Liver (tissue), 9 donors: Measurements from ENCODE around the gene TRPM6. TPM values are rescaled to one million over a fixed set of nuclear protein-coding genes. Genes with fewer than 3 reads are reported as not detected.

Experiments
- DNase-seq: peaks from one replicate; pipeline ENCODE4 v3.0.0-alpha.2; 2017; ENCODE audit warnings: low spot score
- H3K27ac ChIP-seq, 2 donors: one replicate each; pipeline ENCODE4 v1.7.0; 2013; ENCODE audit warnings: inconsistent platforms in 2 of 2, low read length in 2 of 2, control low read depth in 1 of 2, low read depth in 1 of 2, mild to moderate bottlenecking in 1 of 2
- H3K27me3 ChIP-seq, 4 donors: one replicate each; pipeline versions ENCODE4 v1.6.1 to v1.7.0; 2013; ENCODE audit warnings: low read length in 3 of 4, inconsistent platforms in 1 of 4, mild to moderate bottlenecking in 1 of 4, moderate library complexity in 1 of 4; ENCODE audit not compliant: control insufficient read depth in 4 of 4, insufficient read depth in 4 of 4
- H3K36me3 ChIP-seq, 4 donors: one replicate each; pipeline versions ENCODE4 v1.6.1 to v1.7.0; 2013; ENCODE audit warnings: low read length in 3 of 4, mild to moderate bottlenecking in 3 of 4, low read depth in 1 of 4, moderate library complexity in 1 of 4; ENCODE audit not compliant: control insufficient read depth in 4 of 4, insufficient read depth in 3 of 4
- H3K4me1 ChIP-seq, 4 donors: one replicate each; pipeline versions ENCODE4 v1.6.1 to v1.7.0; 2013; ENCODE audit warnings: low read length in 3 of 4, mild to moderate bottlenecking in 3 of 4, moderate library complexity in 1 of 4; ENCODE audit not compliant: control insufficient read depth in 4 of 4, insufficient read depth in 4 of 4
- H3K4me3 ChIP-seq, 3 donors: one replicate each; pipeline versions ENCODE4 v1.6.1 to v1.7.0; 2013; ENCODE audit warnings: low read length in 3 of 3, control low read depth in 1 of 3, low read depth in 1 of 3, mild to moderate bottlenecking in 1 of 3
- H3K9ac ChIP-seq, 2 donors: one replicate each; pipeline ENCODE4 v1.7.0; 2013; ENCODE audit warnings: low read length in 2 of 2, mild to moderate bottlenecking in 2 of 2, moderate library complexity in 2 of 2, control low read depth in 1 of 2, low read depth in 1 of 2
- H3K9me3 ChIP-seq, 4 donors: one replicate each; pipeline versions ENCODE4 v1.6.1 to v1.7.0; 2013; ENCODE audit warnings: low read length in 3 of 4; ENCODE audit not compliant: control insufficient read depth in 4 of 4
- ATF3 ChIP-seq: IDR thresholded peaks from 2 replicates; pipeline ENCODE4 v1.6.1; 2016; ENCODE audit warnings: antibody characterized with exemption
- EGR1 ChIP-seq, 2 donors: IDR thresholded peaks; 2 replicates each; pipeline ENCODE4 v1.6.1; 2016 to 2018; ENCODE audit warnings: antibody characterized with exemption in 2 of 2, low read depth in 2 of 2
- FOXA1 ChIP-seq: IDR thresholded peaks from 2 replicates; pipeline ENCODE4 v1.6.1; 2016; ENCODE audit warnings: antibody characterized with exemption
- FOXA2 ChIP-seq: IDR thresholded peaks from 2 replicates; pipeline ENCODE4 v1.6.1; 2016; ENCODE audit warnings: antibody characterized with exemption
- GABPA ChIP-seq, 2 donors: IDR thresholded peaks in 1 of 2; conservative IDR thresholded peaks in 1 of 2; 2 replicates each; pipeline ENCODE4 v1.6.1; 2016; ENCODE audit warnings: antibody characterized with exemption in 2 of 2, mild to moderate bottlenecking in 1 of 2, moderate library complexity in 1 of 2
- HNF4A ChIP-seq, 2 donors: conservative IDR thresholded peaks; 2 replicates each; pipeline ENCODE4 v1.6.1; 2016; ENCODE audit warnings: antibody characterized with exemption in 2 of 2, mild to moderate bottlenecking in 2 of 2
- HNF4G ChIP-seq: IDR thresholded peaks from 2 replicates; pipeline ENCODE4 v1.6.1; 2016; ENCODE audit warnings: antibody characterized with exemption
- JUND ChIP-seq, 2 donors: IDR thresholded peaks; 2 replicates each; pipeline ENCODE4 v1.6.1; 2016; ENCODE audit warnings: antibody characterized with exemption in 2 of 2
- MAX ChIP-seq: IDR thresholded peaks from 2 replicates; pipeline ENCODE4 v1.6.1; 2016; ENCODE audit warnings: antibody characterized with exemption
- NR2F2 ChIP-seq: IDR thresholded peaks from 2 replicates; pipeline ENCODE4 v1.6.1; 2016; ENCODE audit warnings: antibody characterized with exemption
- RAD21 ChIP-seq, 2 donors: IDR thresholded peaks; 2 replicates each; pipeline ENCODE4 v1.6.1; 2016; ENCODE audit warnings: antibody characterized with exemption in 2 of 2, mild to moderate bottlenecking in 2 of 2
- REST ChIP-seq: IDR thresholded peaks from 2 replicates; pipeline ENCODE4 v1.6.1; 2016; ENCODE audit warnings: antibody characterized with exemption, mild to moderate bottlenecking
- RXRA ChIP-seq, 2 donors: IDR thresholded peaks; 2 replicates each; pipeline ENCODE4 v1.6.1; 2017 to 2018; ENCODE audit warnings: antibody characterized with exemption in 2 of 2, mild to moderate bottlenecking in 1 of 2
- SP1 ChIP-seq: IDR thresholded peaks from 2 replicates; pipeline ENCODE4 v1.6.1; 2018; ENCODE audit warnings: antibody characterized with exemption, mild to moderate bottlenecking
- TAF1 ChIP-seq: conservative IDR thresholded peaks from 2 replicates; pipeline ENCODE4 v1.6.1; 2016; ENCODE audit warnings: antibody characterized with exemption, mild to moderate bottlenecking
- YY1 ChIP-seq: IDR thresholded peaks from 2 replicates; pipeline ENCODE4 v1.6.1; 2016; ENCODE audit warnings: antibody characterized with exemption, mild to moderate bottlenecking
- ZBTB33 ChIP-seq: IDR thresholded peaks from 2 replicates; pipeline ENCODE4 v1.6.1; 2016; ENCODE audit warnings: antibody characterized with exemption
- WGBS: extraction: QIAGEN DNeasy Blood & Tissue Kit; methylation state at CpG from one replicate; pipeline ENCODE4 v1.1.7; 2013; 5-methylcytosine and 5-hydroxymethylcytosine counted together
- polyA plus RNA-seq, 2 donors: library from polyadenylated mRNA; stranded (reverse) in 1 of 2; unstranded in 1 of 2; fragments of 200-250 nt in 1 of 2; fragments of >200 nt in 1 of 2; fragmentation: Nextera tagmentation in 1 of 2; extraction: Ambion mirVana in 1 of 2; gene quantifications; one replicate each; pipeline versions ENCODE4 v1.2.1 to v1.2.3, GENCODE V29; 2013 to 2015
- total RNA-seq, 2 donors: library from RNA; depleted of rRNA; stranded (reverse); fragments of >200 nt; gene quantifications; one replicate each; pipeline ENCODE4 v1.2.3, GENCODE V29; 2014
- donor health status: healthy.
- donor health status: healthy.
- donor health status: healthy.
- donor health status: healthy.
- donor health status: healthy.

The TRPM6 gene
- total and polyA plus RNA-seq, 4 donors: 0.05 to 0.67 (median 0.10) TPM

GRCh38 chr9:74755999-74756398, 131.7 kb downstream of the TRPM6 start:
- no peak overlapping the region for H3K27ac ChIP-seq
- TF ChIP-seq ATF3 (no peak), TAF1 (no peak), HNF4G (no peak), GABPA (IDR thresholded peaks at IDR 0.05 in 1 of 2, conservative IDR thresholded peaks at IDR 0.05 in 1 of 2) (no peak), RAD21 (IDR thresholded peaks at IDR 0.05) (no peak), JUND (IDR thresholded peaks at IDR 0.05) (no peak), RXRA (IDR thresholded peaks at IDR 0.05) (no peak), HNF4A (conservative IDR thresholded peaks at IDR 0.05) (no peak), MAX (no peak), ZBTB33 (no peak), FOXA1 (no peak), NR2F2 (no peak), FOXA2 (no peak)
- no peak overlapping the region for H3K4me3 ChIP-seq
- 86% methylated on average over 3 of the region's 3 CpGs for WGBS
- H3K27me3 ChIP-seq: no peaks in the 10 kb centered on the region
- no peaks in the 10 kb centered on the region for H3K9me3 ChIP-seq
- no peaks in the 10 kb centered on the region for H3K36me3 ChIP-seq
- DNase-seq: no peak
- no peaks in the 10 kb centered on the region for H3K4me1 ChIP-seq
- no peak overlapping the region for H3K9ac ChIP-seq

- no peaks in the 10 kb centered on the region for H3K36me3 ChIP-seq
- no peak overlapping the region for H3K27ac ChIP-seq
- H3K4me1 ChIP-seq: no peaks in the 10 kb centered on the region
- H3K9me3 ChIP-seq: no peaks in the 10 kb centered on the region
- H3K9ac ChIP-seq: no peak overlapping the region
- H3K4me3 ChIP-seq: no peak overlapping the region
- no peaks in the 10 kb centered on the region for H3K27me3 ChIP-seq
- no peak for DNase-seq
- no peak for TF ChIP-seq HNF4A (conservative IDR thresholded peaks at IDR 0.05)
- no peak for TF ChIP-seq TAF1
- no peak for TF ChIP-seq MAX
- no peak for TF ChIP-seq RXRA (IDR thresholded peaks at IDR 0.05)
- TF ChIP-seq ATF3: no peak
- TF ChIP-seq JUND (IDR thresholded peaks at IDR 0.05): no peak
- TF ChIP-seq SP1: no peak
- TF ChIP-seq RAD21 (IDR thresholded peaks at IDR 0.05): no peak
- no peak for TF ChIP-seq NR2F2
- TF ChIP-seq GABPA (IDR thresholded peaks at IDR 0.05 in 1 of 2, conservative IDR thresholded peaks at IDR 0.05 in 1 of 2): no peak
- no peak for TF ChIP-seq YY1
- no peak for TF ChIP-seq ZBTB33
- no peak for TF ChIP-seq EGR1 (IDR thresholded peaks at IDR 0.05; ENCODE audit: low read depth in 2 of 2)
- TF ChIP-seq REST: no peak
- TF ChIP-seq FOXA1: no peak
Measured at GRCh38 chr9:74755355-74755754, 132.4 kb downstream of the TRPM6 start.
